GM21529 (cell line): Measurements from ENCODE around the gene HSD17B13.
"Not testable (repeated sequence)": the region's sequence is repeated elsewhere in the genome, so short reads cannot be mapped to it uniquely, and the experiment has no call there.

ENCODE experiments used
- ATAC-seq: cut with Tn5 transposase; IDR thresholded peaks from one replicate; pipeline ENCODE4 v1.9.1; 2021; ENCODE audit not compliant: unreplicated experiment

The HSD17B13 gene

GRCh38 chr4:87317527-87317926 is 5.2 kb downstream of the HSD17B13 start:
- ATAC-seq, result no peak

- ATAC-seq, result no peak
Measured at GRCh38 chr4:87316961-87317360, 5.7 kb downstream of the HSD17B13 start.

GRCh38 chr4:87315000-87315399 is 7.7 kb downstream of the HSD17B13 start:
- ATAC-seq, result not testable (repeated sequence)

GRCh38 chr4:87313756-87314155 is 8.9 kb downstream of the HSD17B13 start:
- no peak for ATAC-seq

GRCh38 chr4:87311684-87312083 is 11.0 kb downstream of the HSD17B13 start:
- ATAC-seq, result no peak

GRCh38 chr4:87310691-87311335 is 11.9 kb downstream of the HSD17B13 start:
- no peak for ATAC-seq

GRCh38 chr4:87309625-87310024 is 13.1 kb downstream of the HSD17B13 start:
- no peak for ATAC-seq

- ATAC-seq, result peak; percentile 67
Measured at GRCh38 chr4:87306056-87306455, 16.6 kb downstream of the HSD17B13 start.

- no peak for ATAC-seq
Measured at GRCh38 chr4:87305562-87305961, 17.1 kb downstream of the HSD17B13 start.

- no peak for ATAC-seq
Measured at GRCh38 chr4:87304745-87305432, 17.8 kb downstream of the HSD17B13 start.

GRCh38 chr4:87299898-87300297 is 22.8 kb downstream of the HSD17B13 start:
- ATAC-seq, result no peak

- no peak for ATAC-seq
Measured at GRCh38 chr4:87298362-87298761, 24.3 kb downstream of the HSD17B13 start.

GRCh38 chr4:87294911-87295310 is 27.8 kb downstream of the HSD17B13 start:
- not testable (repeated sequence) for ATAC-seq

- not testable (repeated sequence) for ATAC-seq
Measured at GRCh38 chr4:87293889-87294288, 28.8 kb downstream of the HSD17B13 start.

- ATAC-seq, result no peak
Measured at GRCh38 chr4:87286970-87287369, 35.7 kb downstream of the HSD17B13 start.

GRCh38 chr4:87284268-87284667 is 38.4 kb downstream of the HSD17B13 start:
- not testable (repeated sequence) for ATAC-seq

GRCh38 chr4:87283151-87283550 is 39.5 kb downstream of the HSD17B13 start:
- no peak for ATAC-seq

- no peak for ATAC-seq
Measured at GRCh38 chr4:87281603-87282002, 41.1 kb downstream of the HSD17B13 start.

- no peak for ATAC-seq
Measured at GRCh38 chr4:87278335-87278794, 44.3 kb downstream of the HSD17B13 start.

GRCh38 chr4:87275311-87275710 is 47.4 kb downstream of the HSD17B13 start:
- ATAC-seq, result no peak

GRCh38 chr4:87274803-87275202 is 47.9 kb downstream of the HSD17B13 start:
- no peak for ATAC-seq

GRCh38 chr4:87274327-87274726 is 48.4 kb downstream of the HSD17B13 start:
- no peak for ATAC-seq

GRCh38 chr4:87270825-87271224 is 51.9 kb downstream of the HSD17B13 start:
- no peak for ATAC-seq
